Dermis blood vessel endothelial cell (primary cell): ENCODE data around the gene ANKRD60. TPM values are rescaled to one million over a fixed set of nuclear protein-coding genes. Genes with fewer than 3 reads are reported as not detected.
A peak's percentile ranks its signal among the peaks of the same experiment; 100 is the strongest.

Source experiments
- DNase-seq: peaks from one replicate; pipeline ENCODE4 v3.0.0; 2010
- total RNA-seq: library from RNA; depleted of rRNA; stranded (reverse); fragments of >200 nt; gene quantifications from 2 replicates; pipeline ENCODE4 v1.2.3, GENCODE V29; 2014

ANKRD60 gene
- total RNA-seq, 1 donor from 2014 or later: not detected

GRCh38 chr20:58188527-58188926, 39.9 kb downstream of the ANKRD60 start:
- DNase-seq: no peak

GRCh38 chr20:58184984-58185383, 43.5 kb downstream of the ANKRD60 start:
- no peak for DNase-seq

DNA sequence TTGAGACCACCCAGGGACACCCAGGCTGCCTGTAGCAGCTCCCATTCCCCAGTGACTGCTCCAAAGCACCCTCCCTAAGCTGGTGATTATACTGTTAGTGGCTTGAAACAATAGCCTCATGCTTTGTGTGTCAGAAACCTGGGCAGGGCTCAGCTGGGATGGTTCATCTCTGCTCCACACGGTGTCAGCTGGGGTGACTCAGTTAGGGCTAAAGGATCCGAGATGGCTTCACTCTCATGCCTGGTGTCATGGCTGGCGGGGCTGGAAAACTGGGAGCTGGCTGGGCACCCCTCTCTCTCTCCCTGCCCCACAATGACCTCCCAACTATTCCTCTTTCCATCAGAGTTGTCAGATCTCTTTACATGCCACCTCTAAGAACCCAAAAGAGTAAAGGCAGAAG, 44.4 kb downstream of the ANKRD60 start:
- no peak for DNase-seq

- DNase-seq: no peak
Observed at GRCh38 chr20:58182521-58183140, 45.8 kb downstream of the ANKRD60 start.

DNA sequence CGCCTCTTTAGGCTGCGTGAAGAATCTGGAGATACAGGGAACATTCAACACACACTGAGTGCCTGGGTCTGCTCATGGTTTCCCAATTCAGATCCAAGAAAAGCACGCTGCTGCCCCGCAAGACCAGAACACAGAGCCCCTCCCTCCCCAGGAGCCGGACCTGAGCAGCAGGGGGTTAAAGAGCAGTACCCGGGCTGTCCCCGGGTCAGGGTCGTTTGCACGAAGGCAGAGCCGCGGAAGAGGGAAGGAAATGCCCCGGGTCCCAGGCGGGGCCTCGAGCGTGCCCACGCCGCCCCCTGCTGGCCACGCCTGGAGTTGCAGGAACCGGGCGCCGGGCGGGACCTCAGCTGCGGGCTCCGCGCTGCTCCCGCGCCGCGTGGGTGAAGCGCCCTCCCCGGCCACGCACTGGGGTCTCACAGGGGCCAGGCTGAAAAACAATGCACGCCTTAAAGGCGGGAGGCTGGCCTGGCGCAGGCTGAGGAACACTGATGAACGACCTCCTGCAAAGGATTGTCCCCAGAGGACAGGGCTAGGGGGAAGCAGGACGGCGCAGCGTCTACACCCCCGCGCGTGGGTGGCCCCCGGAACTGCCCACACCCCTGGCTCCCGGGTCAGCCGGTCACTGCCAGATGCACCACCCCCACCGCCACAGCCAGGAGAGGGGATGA, 48.9 kb downstream of the ANKRD60 start:
- DNase-seq: peak; percentile 56

- DNase-seq: no peak
Observed at GRCh38 chr20:58179083-58179431, 49.4 kb downstream of the ANKRD60 start.

DNA sequence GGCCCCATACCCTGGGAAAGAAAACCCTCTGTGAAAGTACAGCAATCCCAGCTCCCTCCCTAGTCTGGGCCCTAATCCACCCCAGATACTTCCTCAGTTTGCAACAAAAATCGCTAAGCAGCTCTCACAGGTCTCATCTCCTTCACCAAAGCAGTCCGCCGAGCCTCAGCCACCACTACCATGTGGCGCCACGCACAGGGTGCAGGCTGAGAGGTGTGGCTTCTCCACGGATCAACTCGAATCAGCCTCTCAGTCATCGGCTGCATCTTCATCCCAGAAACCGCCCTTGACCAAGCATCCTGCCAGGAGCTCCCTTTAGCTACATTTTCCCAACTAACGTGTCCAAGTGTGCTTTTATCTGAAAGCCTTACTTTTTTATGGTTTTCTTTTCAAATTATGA, 50.7 kb downstream of the ANKRD60 start:
- no peak for DNase-seq

DNA sequence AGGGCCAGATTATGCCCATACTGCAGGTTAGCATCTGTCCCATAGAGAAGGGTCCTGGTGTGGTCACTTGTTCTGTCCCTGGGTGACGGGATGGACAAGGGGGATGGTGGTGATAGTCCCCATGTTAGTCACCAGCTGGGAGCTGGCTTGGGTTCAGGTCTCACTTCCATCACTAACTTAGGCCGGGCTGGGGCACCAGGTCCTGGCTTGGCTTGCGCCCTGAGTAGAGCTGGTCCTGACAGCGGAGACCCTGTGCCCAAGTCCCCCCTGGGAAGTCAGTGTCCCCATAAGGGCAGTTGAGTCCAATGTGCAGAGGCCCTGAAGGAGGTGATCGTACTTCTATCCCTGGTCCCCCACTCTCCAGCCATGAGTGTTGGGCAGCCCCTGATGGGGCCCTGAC, 52.6 kb downstream of the ANKRD60 start:
- DNase-seq: no peak

- no peak for DNase-seq
Observed at GRCh38 chr20:58175425-58175824, 53.0 kb downstream of the ANKRD60 start.

GRCh38 chr20:58174708-58175280, 53.7 kb downstream of the ANKRD60 start:
- no peak for DNase-seq

GRCh38 chr20:58173930-58174707, 54.3 kb downstream of the ANKRD60 start:
- no peak for DNase-seq

GRCh38 chr20:58173091-58173490, 55.4 kb downstream of the ANKRD60 start:
- no peak for DNase-seq

DNA sequence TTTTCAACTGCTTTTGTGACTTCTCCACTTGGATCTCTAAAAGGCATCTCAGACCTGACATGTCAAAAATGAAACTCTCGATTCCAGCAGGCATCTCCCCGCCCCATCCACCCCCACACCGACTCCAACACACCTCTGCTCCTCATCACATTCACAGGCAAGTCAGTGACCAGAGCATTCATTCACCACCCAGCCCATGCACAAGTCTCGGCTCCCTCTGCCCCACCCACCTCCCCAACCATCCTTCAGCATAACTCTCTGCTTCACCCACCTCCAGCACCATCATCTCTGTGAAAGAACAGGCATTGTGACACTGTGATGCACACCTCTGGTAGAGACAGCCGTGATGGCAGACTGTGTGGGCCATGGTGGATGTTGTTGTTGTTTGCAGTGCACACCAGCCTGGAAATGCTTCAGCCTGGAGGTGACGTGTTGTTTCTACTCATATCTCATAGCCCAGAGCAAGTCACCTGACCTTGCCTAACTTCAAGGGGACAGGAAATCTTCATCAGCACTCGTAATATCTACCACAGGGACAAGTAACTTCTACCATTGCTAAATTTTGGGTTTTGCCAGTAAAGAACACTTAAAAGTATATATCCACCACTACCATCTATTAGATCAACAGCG, 56.5 kb downstream of the ANKRD60 start:
- no peak for DNase-seq

DNA sequence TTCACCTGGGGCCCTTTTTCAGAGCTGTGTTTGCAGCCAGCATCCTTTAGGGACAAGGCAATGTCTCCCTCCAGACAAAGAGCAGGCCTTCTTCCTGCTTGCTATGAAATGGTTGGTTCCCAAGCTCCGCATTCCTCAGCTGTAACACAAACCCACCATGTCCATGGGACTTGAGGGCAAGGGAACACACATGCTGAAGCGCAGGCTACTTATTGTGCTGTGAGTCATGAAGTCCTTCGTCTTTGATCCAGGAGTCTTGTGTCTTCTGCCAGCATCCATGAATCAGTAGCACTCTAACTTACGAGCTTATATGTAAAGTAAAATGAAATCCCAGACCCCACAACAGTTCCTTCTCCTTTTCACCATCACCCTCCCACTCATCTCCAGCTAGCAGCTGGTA, 59.0 kb downstream of the ANKRD60 start:
- no peak for DNase-seq

DNA sequence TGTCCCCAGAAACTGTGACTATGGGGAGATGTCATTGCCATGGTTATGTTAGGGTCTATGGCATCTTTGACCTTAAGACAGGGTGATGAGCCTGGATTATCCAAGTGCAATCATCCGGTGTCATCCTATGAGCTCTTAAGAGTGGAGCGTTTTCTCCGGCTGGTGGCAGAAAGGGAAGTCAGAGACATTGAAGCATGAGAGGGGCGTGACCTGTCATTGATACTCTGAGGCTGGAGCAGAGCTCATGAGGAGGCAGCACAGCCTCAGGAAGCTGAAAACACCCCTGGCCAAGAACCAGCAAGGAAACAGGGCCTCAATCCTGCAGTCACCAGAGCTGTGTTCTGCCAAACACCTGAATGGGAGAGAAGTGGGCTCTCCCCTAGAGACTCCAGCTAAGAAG, 59.6 kb downstream of the ANKRD60 start:
- DNase-seq: no peak

DNA sequence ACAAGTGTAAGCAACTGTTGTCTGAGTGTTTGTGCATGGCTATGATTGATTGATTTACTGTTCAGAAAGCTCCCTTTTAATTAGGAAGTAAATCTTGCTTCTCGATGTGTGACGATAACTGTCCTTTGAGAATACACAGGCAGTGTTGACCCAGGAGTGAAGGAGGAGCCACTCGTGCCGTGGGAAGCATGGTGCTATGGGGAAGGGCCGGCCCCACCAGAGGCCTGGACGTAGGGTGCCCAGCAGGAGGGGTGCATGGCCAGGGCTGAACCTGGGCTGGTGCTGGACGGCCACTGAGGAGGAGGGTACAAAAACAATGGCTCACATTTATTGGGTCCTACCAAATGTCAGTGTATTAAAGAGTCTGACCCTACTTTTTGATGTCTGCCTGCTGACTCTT, 60.7 kb downstream of the ANKRD60 start:
- DNase-seq: no peak

Other genes starting within 250 kb of the ANKRD60 start
- gene RAB22A, start 81.1 kb upstream of the ANKRD60 start, total RNA-seq: 11.7 and 15.4 TPM in 2 replicates
- 16.5 and 26.5 TPM in 2 replicates for gene VAPB, start 160.6 kb upstream of the ANKRD60 start, total RNA-seq